Right lobe of liver (tissue), 6 donors: ENCODE measurements around the gene FIS1. TPM values are rescaled to one million over a fixed set of nuclear protein-coding genes. Genes with fewer than 3 reads are reported as not detected.

ENCODE experiments used
- ATAC-seq, 4 donors: fragments of 200-7000 bp; cut with Tn5 transposase; one replicate each; pipeline ENCODE4 v1.9.1; 2020; ENCODE audit warnings: mild to moderate bottlenecking in 4 of 4, moderate library complexity in 4 of 4
- DNase-seq, 3 donors: peaks; one replicate each; pipeline ENCODE4 v3.0.0-alpha.2; 2020
- H3K27ac ChIP-seq, 3 donors: fragments of 200-600 bp; one replicate each; pipeline ENCODE4 v1.8.0; 2022
- H3K27me3 ChIP-seq, 2 donors: fragments of 200-600 bp; one replicate each; pipeline ENCODE4 v1.8.0; 2022
- H3K36me3 ChIP-seq, 4 donors: fragments of 200-600 bp; sonication (generic) in 1 of 4; one replicate each; pipeline versions ENCODE4 v1.5.1 to v1.8.0; 2017 to 2022; ENCODE audit warnings: control low read depth in 1 of 4
- H3K4me1 ChIP-seq, 4 donors: fragments of 200-600 bp; sonication (generic) in 1 of 4; one replicate each; pipeline versions ENCODE4 v1.5.1 to v1.8.0; 2017 to 2022; ENCODE audit warnings: control low read depth in 1 of 4
- H3K4me3 ChIP-seq, 3 donors: fragments of 200-600 bp; one replicate each; pipeline ENCODE4 v1.8.0; 2022
- H3K9me3 ChIP-seq, 4 donors: fragments of 200-600 bp; sonication (generic) in 1 of 4; one replicate each; pipeline versions ENCODE4 v1.5.1 to v1.8.0; 2017 to 2022; ENCODE audit warnings: control low read depth in 1 of 4
- POLR2A ChIP-seq: fragments of 450-650 bp; IDR thresholded peaks from one replicate; pipeline ENCODE4 v1.6.1; 2017; ENCODE audit warnings: antibody characterized with exemption, mild to moderate bottlenecking
- WGBS: methylation state at CpG from one replicate; pipeline ENCODE4 v1.1.6; 2018; ENCODE audit warnings: low coverage, low lambda C conversion rate; ENCODE audit not compliant: insufficient coverage; ENCODE audit errors: missing lambda C conversion rate; 5-methylcytosine and 5-hydroxymethylcytosine counted together
- intact Hi-C, 2 donors: fragments of 100-400 bp; cut with DNase I; formaldehyde crosslinking; loops; one replicate each; pipeline versions ENCODE4 v1.11.2 to v1.14.1; 2022
- total RNA-seq, 6 experiments: library from RNA; depleted of rRNA in 2 of 6; stranded (reverse); fragments of >200 nt in 2 of 6; fragmentation: NEBNext Ultra II Directional in 3 of 6; extraction: Animal tissue kit (Norgen Biotek cat#: 25700) in 3 of 6; gene quantifications; one replicate each; pipeline versions ENCODE4 v1.1.0 to v1.2.4, GENCODE V29; 2016 to 2023
- TF ChIP-seq, protein P1 (sequence below), 4 donors: fragments of 200-600 bp in 3 of 4; fragments of 450-650 bp in 1 of 4; IDR thresholded peaks; one replicate each; pipeline versions ENCODE4 v1.5.1 to v1.8.0; 2016 to 2022; ENCODE audit warnings: antibody characterized with exemption in 4 of 4, mild to moderate bottlenecking in 2 of 4
- donor health status: DM: no; HTN: yes; CAD: no.
- donor health status: DM: no; HTN: no; CAD: no.
- donor health status: DM: no; HTN: no; CAD: no.
- donor health status: DM: no; HTN: yes; CAD: no.
- donor health status: DM: no; HTN: yes; CAD: no.

FIS1 gene
- total RNA-seq, 6 experiments from 2014 or later = 105 to 228 (median 134) TPM

DNA sequence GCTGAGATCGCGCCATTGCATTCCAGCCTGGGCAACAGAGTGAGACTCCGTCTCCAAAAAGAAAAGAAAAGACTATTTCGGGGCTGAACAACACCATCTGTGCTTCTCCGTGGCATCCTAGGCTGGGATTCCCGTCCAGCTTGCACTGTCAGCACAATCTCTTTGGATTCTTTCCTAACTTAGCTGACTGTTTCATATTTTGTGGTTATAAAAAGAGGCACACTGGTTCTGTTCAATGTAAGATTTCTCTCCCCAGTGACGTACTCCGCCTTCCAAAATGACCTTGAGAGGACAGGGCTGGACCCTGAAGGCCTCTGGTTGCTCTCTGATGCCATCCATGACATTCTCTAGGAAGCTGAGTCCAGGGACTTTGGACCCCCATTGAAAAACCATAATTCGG, 18.2 kb downstream of the FIS1 start:
- Histone ChIP-seq H3K36me3 (peaks cover 0 to 58% (median 20%) of the 10 kb centered on the region in 4 donors), H3K27me3 (no peaks in the 10 kb centered on the region), H3K4me3 (no peak overlapping the region), H3K4me1 (peaks cover 0 to 26% (median 9%) of the 10 kb centered on the region in 4 donors), H3K9me3 (no peaks in the 10 kb centered on the region), H3K27ac (no peak overlapping the region)
- DNase-seq = no peak
- no peak for TF ChIP-seq POLR2A
- TF ChIP-seq, protein P1, sequence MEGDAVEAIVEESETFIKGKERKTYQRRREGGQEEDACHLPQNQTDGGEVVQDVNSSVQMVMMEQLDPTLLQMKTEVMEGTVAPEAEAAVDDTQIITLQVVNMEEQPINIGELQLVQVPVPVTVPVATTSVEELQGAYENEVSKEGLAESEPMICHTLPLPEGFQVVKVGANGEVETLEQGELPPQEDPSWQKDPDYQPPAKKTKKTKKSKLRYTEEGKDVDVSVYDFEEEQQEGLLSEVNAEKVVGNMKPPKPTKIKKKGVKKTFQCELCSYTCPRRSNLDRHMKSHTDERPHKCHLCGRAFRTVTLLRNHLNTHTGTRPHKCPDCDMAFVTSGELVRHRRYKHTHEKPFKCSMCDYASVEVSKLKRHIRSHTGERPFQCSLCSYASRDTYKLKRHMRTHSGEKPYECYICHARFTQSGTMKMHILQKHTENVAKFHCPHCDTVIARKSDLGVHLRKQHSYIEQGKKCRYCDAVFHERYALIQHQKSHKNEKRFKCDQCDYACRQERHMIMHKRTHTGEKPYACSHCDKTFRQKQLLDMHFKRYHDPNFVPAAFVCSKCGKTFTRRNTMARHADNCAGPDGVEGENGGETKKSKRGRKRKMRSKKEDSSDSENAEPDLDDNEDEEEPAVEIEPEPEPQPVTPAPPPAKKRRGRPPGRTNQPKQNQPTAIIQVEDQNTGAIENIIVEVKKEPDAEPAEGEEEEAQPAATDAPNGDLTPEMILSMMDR (IDR thresholded peaks at IDR 0.05) = no peak
- intact Hi-C loops = no loop called here
- WGBS = 60% methylated on average over 9 of the region's 9 CpGs
- ATAC-seq = no peak

DNA sequence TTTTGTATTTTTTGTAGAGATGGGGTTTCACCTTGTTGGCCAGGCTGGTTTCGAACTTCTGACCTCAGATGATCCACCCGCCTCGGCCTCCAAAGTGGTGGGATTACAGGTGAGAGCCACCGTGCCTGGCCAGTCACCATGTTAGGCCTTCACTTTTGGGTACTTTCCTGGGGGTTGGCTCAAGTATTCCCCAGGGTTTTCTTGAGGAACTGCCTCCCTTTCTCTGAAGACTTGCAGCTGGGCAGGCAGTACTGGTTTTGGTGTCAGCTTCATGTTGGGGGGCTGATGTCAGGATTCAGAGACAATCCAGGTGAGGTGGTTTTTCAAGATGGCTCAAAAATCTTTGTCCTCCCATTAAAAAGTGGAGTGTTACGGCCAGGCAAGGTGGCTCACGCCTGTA, 19.2 kb downstream of the FIS1 start:
- no peak for ATAC-seq
- no peak for TF ChIP-seq POLR2A
- TF ChIP-seq, protein P1 (IDR thresholded peaks at IDR 0.05) = no peak
- intact Hi-C loops = no loop called here
- H3K9me3 ChIP-seq = no peaks in the 10 kb centered on the region
- 86% methylated on average over 4 of the region's 6 CpGs for WGBS
- no peak overlapping the region for H3K27ac ChIP-seq
- H3K36me3 ChIP-seq = peaks cover 0 to 59% (median 22%) of the 10 kb centered on the region in 4 donors
- no peak for DNase-seq
- H3K4me1 ChIP-seq = peaks cover 0 to 27% (median 9%) of the 10 kb centered on the region in 4 donors
- no peaks in the 10 kb centered on the region for H3K27me3 ChIP-seq
- no peak overlapping the region for H3K4me3 ChIP-seq

DNA sequence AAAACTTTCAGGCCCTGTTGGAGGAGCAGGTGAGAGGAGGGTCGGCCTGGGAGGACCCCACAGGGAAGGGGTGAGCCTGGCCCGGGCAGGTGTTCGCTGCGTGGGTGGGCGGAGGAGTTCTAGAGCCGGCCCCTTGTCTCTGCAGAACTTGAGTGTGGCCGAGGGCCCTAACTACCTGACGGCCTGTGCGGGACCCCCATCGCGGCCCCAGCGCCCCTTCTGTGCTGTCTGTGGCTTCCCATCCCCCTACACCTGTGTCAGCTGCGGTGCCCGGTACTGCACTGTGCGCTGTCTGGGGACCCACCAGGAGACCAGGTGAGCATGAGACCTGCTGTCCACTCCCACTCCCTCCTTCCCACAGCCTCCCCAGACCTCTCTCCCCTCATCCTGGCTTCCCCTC, 21.4 kb downstream of the FIS1 start:
- intact Hi-C loops = no loop called here
- DNase-seq (no peak), ATAC-seq (no peak)
- peaks cover 0 to 21% (median 7%) of the 10 kb centered on the region in 4 donors for H3K4me1 ChIP-seq
- H3K36me3 ChIP-seq = peaks cover 0 to 53% (median 22%) of the 10 kb centered on the region in 4 donors
- H3K27ac ChIP-seq = no peak overlapping the region
- H3K4me3 ChIP-seq = no peak overlapping the region
- H3K9me3 ChIP-seq = no peaks in the 10 kb centered on the region
- H3K27me3 ChIP-seq = no peaks in the 10 kb centered on the region
- TF ChIP-seq, protein P1 (IDR thresholded peaks at IDR 0.05) = no peak
- no peak for TF ChIP-seq POLR2A
- WGBS = no CpG with 5 or more reads among the region's 15 CpGs

- WGBS = 97% methylated on average over 13 of the region's 27 CpGs
- no peak for DNase-seq
- Histone ChIP-seq H3K36me3 (peaks cover 0 to 53% (median 22%) of the 10 kb centered on the region in 4 donors), H3K27me3 (no peaks in the 10 kb centered on the region), H3K4me3 (no peak overlapping the region), H3K9me3 (no peaks in the 10 kb centered on the region), H3K27ac (no peak overlapping the region), H3K4me1 (peaks cover 0 to 21% (median 7%) of the 10 kb centered on the region in 4 donors)
- no peak for ATAC-seq
- TF ChIP-seq, protein P1 (IDR thresholded peaks at IDR 0.05) = no peak
- no peak for TF ChIP-seq POLR2A
- intact Hi-C loops = no loop called here
These were observed 22.5 kb downstream of the FIS1 start for GRCh38 chr7:101222275-101222830.
